ENCODE data around the gene SLC25A39. TPM values are rescaled to one million over a fixed set of nuclear protein-coding genes. Genes with fewer than 3 reads are reported as not detected.

Gene SLC25A39
- total RNA-seq, 2 donors from 2014 or later, result 60.4 to 83.3 TPM

DNA sequence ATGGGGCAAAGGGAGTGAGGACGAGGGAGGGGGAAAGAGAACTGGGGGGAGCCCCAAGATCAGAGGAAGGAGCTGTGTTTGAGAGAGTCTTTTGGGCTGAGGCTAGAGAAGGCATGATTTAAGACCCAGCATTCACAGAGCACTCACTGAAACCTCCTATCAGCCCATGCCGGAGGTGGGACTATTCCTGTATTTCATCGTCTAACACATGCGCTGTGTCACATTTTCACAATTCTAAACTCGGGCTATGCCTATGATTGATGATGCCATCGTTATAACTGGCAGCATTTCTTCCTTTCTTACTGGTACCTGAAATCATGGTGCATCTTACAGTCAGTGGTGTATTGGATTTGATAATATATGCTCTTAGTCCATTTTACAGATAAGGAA is 35.5 kb upstream of the SLC25A39 start:
- H3K9me3 ChIP-seq, result no peaks in the 10 kb centered on the region
- no peaks in the 10 kb centered on the region for H3K27me3 ChIP-seq
- TF ChIP-seq CTCF (IDR thresholded peaks at IDR 0.05), result no peak
- H3K27ac ChIP-seq, result no peak overlapping the region
- DNase-seq (ENCODE audit: low spot score), result no peak
- H3K4me1 ChIP-seq, result peaks cover 0 to 31% of the 10 kb centered on the region in 2 donors
- no peaks in the 10 kb centered on the region for H3K36me3 ChIP-seq
- H3K4me3 ChIP-seq, result no peak overlapping the region

GRCh38 chr17:44359458-44360143 is 35.0 kb upstream of the SLC25A39 start:
- DNase-seq (ENCODE audit: low spot score), result no peak

DNA sequence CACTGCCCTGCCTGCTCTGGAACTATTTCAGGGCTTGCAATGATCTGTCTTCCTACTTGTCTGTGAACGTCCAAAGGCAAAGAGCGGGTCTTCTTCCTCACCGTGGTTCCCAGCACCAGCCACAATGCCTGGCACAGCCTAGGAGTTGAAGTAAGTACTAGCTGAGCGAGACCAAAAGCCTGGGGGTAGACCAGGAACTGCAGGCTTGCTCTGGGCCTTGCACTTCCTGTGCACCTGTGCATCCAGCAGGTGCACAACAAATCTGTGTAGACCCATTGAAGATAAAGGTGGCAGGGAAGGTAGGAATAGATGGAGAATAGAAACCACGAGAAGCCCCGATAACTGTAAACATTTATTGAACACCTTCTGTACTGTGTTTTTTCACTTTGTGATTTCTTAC is 34.4 kb upstream of the SLC25A39 start:
- Histone ChIP-seq H3K9me3 (no peaks in the 10 kb centered on the region), H3K4me3 (no peak overlapping the region), H3K27me3 (no peaks in the 10 kb centered on the region), H3K4me1 (peaks cover 0 to 29% of the 10 kb centered on the region in 2 donors), H3K36me3 (no peaks in the 10 kb centered on the region), H3K27ac (no peak overlapping the region)
- no peak for TF ChIP-seq CTCF (IDR thresholded peaks at IDR 0.05)
- no peak for DNase-seq (ENCODE audit: low spot score)

More at GRCh38 chr17:44359458-44360143, 35.0 kb upstream of the SLC25A39 start:
- Histone ChIP-seq H3K4me3 (no peak overlapping the region), H3K36me3 (no peaks in the 10 kb centered on the region), H3K27me3 (no peaks in the 10 kb centered on the region), H3K4me1 (peaks cover 0 to 31% of the 10 kb centered on the region in 2 donors), H3K9me3 (no peaks in the 10 kb centered on the region), H3K27ac (no peak overlapping the region)
- no peak for TF ChIP-seq CTCF (IDR thresholded peaks at IDR 0.05)

- TF ChIP-seq CTCF (IDR thresholded peaks at IDR 0.05), result no peak
- Histone ChIP-seq H3K4me3 (no peak overlapping the region), H3K4me1 (peaks cover 0 to 22% of the 10 kb centered on the region in 2 donors), H3K36me3 (no peaks in the 10 kb centered on the region), H3K27ac (no peak overlapping the region), H3K27me3 (no peaks in the 10 kb centered on the region), H3K9me3 (no peaks in the 10 kb centered on the region)
- DNase-seq (ENCODE audit: low spot score), result no peak
These were observed 33.4 kb upstream of the SLC25A39 start for GRCh38 chr17:44358066-44358465.

DNA sequence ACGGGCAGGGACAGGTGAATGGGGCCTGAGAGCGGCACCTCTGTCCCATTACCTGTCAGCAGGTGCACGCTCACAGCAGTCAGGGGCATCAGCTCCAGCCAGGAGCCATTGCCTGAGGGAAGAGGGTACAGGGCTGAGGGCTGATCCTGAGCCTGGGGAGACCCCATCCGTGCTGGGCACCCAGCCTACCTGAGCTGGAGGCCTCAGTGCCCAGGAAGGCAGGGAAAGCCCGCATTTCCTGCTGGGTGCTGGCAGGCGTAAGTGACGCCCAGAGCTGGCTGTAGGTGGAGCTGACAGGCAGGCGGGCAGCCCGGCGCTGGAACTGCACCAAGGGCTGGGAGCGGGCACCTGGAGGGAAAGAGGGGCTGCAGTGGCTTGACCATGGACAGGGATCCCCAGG is 31.6 kb upstream of the SLC25A39 start:
- H3K27me3 ChIP-seq, result no peaks in the 10 kb centered on the region
- no peaks in the 10 kb centered on the region for H3K9me3 ChIP-seq
- H3K27ac ChIP-seq, result no peak overlapping the region
- peaks cover 12% of the 10 kb centered on the region for H3K36me3 ChIP-seq
- H3K4me1 ChIP-seq, result peaks cover 0 to 7% of the 10 kb centered on the region in 2 donors
- TF ChIP-seq CTCF (IDR thresholded peaks at IDR 0.05), result no peak
- no peak overlapping the region for H3K4me3 ChIP-seq
- no peak for DNase-seq (ENCODE audit: low spot score)

DNA sequence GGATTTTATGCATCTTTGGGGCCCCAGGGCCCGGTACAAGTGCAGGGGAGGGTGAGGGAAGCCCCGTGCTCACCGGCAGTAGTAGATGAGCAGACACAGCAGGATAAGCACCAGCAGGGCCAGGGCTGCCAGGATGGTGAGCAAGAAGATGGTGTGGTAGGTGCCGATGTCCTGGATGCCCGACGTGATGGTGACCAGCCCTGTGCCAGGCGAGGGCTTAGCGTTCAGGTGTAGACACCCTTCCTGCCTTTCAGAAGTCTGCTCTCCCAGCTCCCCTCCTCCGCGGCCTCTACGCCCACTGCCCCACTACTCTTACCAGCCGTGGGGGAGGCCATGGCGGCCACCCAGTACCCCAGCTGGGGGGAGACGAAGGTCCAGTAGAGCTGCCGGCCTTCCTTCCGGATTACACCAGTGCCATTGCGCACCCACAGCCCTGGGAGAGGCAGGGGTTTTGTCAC is 31.0 kb upstream of the SLC25A39 start:
- Histone ChIP-seq H3K9me3 (no peaks in the 10 kb centered on the region), H3K27me3 (no peaks in the 10 kb centered on the region), H3K4me3 (no peak overlapping the region), H3K4me1 (peaks cover 0 to 1% of the 10 kb centered on the region in 2 donors), H3K36me3 (peaks cover 18% of the 10 kb centered on the region), H3K27ac (no peak overlapping the region)
- no peak for TF ChIP-seq CTCF (IDR thresholded peaks at IDR 0.05)
- DNase-seq (ENCODE audit: low spot score), result no peak
